Measurements from ENCODE around the gene DTX1. TPM values are rescaled to one million over a fixed set of nuclear protein-coding genes. Genes with fewer than 3 reads are reported as not detected.

DTX1 gene
- total RNA-seq, 1 donor = not detected

DNA sequence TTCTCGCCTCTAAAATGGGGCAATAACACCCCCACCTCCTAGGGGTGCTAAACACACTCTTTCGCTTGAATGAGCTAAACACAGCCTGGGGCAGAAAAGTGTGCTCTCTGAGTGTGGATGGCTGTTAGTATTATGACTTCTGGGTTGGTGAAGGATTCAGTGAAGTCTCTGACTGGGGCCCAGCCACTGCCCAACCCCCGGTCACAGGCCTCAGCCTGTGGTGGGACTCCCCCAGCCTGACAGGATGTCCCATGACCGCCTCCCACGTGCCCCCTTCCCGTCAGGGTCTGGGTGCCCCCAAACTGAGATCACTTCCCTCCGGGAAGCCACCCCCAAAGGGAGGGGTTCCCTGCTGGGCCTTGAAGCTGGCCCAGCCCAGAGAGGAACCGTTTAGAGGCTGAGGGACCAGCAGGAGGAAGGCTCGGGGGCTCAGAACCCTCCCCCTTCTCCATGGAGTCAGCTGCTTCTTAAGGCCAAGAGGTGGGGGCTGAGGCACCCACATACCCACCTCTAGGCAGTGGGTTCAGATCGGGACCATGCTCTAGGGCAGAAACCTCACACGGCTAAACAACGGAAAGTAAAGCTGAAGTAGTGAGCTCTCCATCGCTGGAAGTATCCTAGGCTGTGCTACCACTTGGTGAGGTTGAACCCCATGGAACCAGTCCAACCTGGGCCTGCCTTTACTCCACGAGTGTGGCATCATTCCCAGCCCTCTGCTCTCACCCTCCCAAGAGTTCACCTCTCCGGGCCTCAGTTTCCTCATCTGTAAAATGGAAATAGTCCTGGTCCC, 13.8 kb downstream of the DTX1 start:
- TF ChIP-seq, protein P1, sequence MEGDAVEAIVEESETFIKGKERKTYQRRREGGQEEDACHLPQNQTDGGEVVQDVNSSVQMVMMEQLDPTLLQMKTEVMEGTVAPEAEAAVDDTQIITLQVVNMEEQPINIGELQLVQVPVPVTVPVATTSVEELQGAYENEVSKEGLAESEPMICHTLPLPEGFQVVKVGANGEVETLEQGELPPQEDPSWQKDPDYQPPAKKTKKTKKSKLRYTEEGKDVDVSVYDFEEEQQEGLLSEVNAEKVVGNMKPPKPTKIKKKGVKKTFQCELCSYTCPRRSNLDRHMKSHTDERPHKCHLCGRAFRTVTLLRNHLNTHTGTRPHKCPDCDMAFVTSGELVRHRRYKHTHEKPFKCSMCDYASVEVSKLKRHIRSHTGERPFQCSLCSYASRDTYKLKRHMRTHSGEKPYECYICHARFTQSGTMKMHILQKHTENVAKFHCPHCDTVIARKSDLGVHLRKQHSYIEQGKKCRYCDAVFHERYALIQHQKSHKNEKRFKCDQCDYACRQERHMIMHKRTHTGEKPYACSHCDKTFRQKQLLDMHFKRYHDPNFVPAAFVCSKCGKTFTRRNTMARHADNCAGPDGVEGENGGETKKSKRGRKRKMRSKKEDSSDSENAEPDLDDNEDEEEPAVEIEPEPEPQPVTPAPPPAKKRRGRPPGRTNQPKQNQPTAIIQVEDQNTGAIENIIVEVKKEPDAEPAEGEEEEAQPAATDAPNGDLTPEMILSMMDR (IDR thresholded peaks at IDR 0.05; ENCODE audit: insufficient read depth, low read length) = no peak
- H3K4me3 ChIP-seq (ENCODE audit: low read depth, low read length) = no peak overlapping the region
- no peak for DNase-seq (ENCODE audit: low read depth)

DNA sequence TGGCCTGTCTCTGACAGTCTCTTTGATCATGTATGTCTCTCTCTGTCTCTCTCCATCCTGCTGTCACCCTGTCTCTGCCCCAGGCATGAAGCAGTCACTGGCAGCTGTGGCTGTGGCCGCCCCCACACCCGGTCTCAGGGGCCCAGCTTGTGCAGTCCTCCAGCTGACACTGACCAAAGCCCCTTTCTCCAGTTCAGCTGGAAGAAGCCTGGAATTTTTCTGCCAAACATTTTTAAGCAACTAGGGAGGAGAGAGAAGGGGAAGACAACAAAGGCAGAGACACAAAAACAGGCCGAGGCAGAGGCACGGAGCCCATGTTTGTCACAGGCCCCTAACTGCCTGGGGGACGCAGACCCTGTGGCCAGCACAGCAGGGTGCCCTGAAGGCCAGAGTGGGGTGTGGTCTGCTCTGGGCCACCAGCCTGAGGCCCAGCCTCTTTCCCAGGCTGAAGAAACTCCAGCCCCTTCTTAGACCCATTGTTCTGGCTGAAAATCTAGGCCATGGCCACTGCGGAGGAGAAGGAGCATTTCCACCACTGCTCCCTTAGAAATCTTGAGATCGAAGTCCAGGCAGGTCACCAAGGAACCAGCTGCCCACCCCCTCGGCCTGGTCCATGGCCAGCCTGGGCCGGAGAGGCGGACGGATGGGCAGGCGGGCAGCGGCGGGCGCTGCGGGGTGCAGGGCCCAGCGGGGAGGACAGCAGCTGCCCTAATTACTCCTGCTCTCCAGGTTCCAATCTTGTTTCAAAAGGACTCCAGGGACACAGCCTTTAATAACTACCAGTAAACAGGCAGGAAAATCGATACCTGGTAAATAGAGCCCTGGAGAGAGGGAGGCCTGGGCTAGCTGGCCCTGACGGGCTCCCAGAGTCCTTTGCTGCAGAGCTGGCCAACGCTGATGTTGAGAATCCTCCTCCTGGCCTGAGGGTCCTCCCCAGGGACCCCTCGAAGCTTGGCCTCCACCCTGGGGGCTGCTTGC, 14.9 kb downstream of the DTX1 start:
- no peak overlapping the region for H3K4me3 ChIP-seq (ENCODE audit: low read depth, low read length)
- TF ChIP-seq, protein P1 (IDR thresholded peaks at IDR 0.05; ENCODE audit: insufficient read depth, low read length) = no peak
- no peak for DNase-seq (ENCODE audit: low read depth)

DNA sequence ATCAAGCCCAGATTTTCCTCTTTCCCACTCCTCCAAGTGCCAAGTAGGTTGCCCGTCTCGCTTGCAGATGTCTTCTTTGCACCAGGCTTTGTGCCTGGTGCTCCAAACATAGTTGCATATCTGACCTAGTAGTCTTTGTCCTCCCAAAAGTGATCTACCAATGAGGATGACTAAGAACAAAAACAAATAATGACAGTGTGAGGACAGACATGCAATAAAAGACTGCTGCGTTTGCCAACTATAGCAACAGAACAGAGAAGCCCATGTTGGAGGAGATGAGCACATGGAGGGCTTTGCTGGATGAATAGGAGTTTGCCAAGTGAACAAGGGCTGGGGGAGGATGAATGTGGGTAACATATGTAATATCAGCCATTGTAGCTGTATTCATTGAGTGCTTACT, 15.6 kb downstream of the DTX1 start:
- no peak for DNase-seq (ENCODE audit: low read depth)
- H3K4me3 ChIP-seq (ENCODE audit: low read depth, low read length) = no peak overlapping the region
- TF ChIP-seq, protein P1 (IDR thresholded peaks at IDR 0.05; ENCODE audit: insufficient read depth, low read length) = no peak

DNA sequence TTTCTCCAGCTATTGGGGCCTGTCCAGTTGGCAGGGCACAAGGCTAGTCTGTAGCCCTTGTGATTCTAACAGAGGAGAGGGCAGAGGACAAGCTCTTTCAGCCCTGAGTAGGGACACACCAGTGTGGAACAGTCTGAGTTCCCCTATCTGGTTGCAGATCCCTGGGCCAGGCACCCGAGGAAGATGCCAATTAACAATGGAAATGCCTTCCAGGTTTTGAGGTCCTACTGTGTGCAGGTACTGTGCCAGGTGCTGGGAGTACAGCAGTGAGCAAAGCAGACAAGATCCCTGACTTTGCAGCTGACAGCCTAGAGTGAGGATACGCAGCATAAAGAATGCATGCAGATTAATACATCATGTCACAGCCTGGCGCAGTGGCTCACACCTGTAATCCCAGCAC, 17.1 kb downstream of the DTX1 start:
- DNase-seq (ENCODE audit: low read depth) = no peak
- TF ChIP-seq, protein P1 (IDR thresholded peaks at IDR 0.05; ENCODE audit: insufficient read depth, low read length) = no peak
- no peak overlapping the region for H3K4me3 ChIP-seq (ENCODE audit: low read depth, low read length)

DNA sequence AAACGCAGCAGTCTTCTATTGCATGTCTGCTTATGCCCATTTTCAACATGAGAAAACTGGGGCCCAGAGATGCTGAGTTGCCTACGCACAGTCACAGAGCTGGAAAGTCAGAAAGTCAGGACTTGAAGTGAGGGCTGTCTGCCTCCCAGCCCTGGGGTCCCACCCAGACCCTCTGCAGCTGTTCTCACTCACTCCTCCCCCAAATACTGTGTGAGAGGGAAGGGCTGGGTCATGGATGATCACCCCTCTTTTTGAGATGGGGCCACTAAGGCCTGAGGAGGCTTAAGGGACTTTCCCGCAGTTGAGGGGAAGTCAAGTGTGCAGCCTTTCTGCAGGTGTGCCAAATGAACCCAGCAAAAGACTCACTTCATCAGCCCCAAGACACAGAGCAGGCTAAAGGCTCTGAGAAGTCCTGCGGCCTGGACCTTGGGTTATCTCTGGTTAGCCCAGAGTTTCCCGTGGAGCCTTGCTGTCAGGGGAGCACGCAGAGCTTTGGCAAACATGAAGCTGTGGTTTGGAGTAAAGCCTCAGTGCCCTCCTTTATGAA, 18.7 kb downstream of the DTX1 start:
- H3K4me3 ChIP-seq (ENCODE audit: low read depth, low read length) = no peak overlapping the region
- no peak for DNase-seq (ENCODE audit: low read depth)
- TF ChIP-seq, protein P1 (IDR thresholded peaks at IDR 0.05; ENCODE audit: insufficient read depth, low read length) = no peak

DNA sequence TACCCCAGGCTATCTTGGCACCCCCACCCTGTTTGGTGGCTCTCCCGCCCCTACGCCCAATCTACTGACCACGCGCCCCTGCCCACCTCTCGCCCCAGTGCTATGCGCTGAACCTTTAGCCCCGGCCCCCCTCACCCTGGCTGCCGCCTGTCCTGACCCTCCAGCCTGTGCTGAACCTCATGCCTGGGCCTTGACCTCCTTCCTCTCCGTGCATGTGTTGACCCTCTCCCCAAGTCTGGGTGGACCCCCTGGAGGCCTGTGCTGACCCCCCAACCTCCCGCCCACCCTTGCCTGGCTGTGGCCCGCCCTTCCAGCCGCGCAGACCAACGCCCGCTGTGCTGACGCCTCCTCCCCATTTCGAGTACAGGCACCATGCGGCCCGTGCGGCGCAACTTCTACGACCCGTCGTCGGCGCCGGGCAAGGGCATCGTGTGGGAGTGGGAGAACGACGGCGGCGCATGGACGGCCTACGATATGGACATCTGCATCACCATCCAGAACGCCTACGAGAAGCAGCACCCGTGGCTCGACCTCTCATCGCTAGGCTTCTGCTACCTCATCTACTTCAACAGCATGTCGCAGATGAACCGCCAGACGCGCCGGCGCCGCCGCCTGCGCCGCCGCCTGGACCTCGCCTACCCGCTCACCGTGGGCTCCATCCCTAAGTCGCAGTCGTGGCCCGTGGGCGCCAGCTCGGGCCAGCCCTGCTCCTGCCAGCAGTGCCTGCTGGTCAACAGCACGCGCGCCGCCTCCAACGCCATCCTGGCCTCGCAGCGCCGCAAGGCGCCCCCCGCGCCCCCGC, 20.7 kb downstream of the DTX1 start:
- no peak overlapping the region for H3K4me3 ChIP-seq (ENCODE audit: low read depth, low read length)
- DNase-seq (ENCODE audit: low read depth) = no peak
- TF ChIP-seq, protein P1 (IDR thresholded peaks at IDR 0.05; ENCODE audit: insufficient read depth, low read length) = no peak
